Astrocyte (in vitro differentiated cells and primary cell): Measurements from ENCODE around the gene DNAH5.

Experiments used
- EZH2 ChIP-seq: IDR thresholded peaks from 2 replicates; pipeline ENCODE4 v1.6.1; 2012; ENCODE audit warnings: mild to moderate bottlenecking, low read length, inconsistent platforms; ENCODE audit not compliant: insufficient read depth
- TF ChIP-seq, protein P1 (sequence below): IDR thresholded peaks from 2 replicates; pipeline ENCODE4 v1.5.1; 2011; ENCODE audit warnings: low read depth, mild to moderate bottlenecking, inconsistent platforms, low read length, moderate library complexity; ENCODE audit not compliant: insufficient read depth

DNA sequence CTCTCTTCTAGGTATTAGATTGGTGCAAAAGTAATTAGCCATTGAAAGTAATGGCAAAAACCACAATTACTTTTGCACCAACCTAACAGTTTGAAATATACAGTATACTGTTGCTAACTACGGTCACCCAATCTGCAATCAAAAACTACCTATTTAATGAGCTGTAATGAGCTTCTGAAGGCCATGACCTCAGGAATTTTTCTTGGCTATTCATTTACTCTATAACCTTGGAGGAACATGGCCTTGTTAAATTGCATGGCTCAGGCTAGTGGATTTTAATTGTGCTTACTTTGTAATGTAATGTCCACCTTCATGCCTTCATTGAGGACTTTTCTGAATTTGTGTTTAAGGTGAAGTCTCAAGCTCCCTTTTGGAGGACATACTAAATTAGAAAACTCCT is 24.7 kb downstream of the DNAH5 start:
- TF ChIP-seq, protein P1, sequence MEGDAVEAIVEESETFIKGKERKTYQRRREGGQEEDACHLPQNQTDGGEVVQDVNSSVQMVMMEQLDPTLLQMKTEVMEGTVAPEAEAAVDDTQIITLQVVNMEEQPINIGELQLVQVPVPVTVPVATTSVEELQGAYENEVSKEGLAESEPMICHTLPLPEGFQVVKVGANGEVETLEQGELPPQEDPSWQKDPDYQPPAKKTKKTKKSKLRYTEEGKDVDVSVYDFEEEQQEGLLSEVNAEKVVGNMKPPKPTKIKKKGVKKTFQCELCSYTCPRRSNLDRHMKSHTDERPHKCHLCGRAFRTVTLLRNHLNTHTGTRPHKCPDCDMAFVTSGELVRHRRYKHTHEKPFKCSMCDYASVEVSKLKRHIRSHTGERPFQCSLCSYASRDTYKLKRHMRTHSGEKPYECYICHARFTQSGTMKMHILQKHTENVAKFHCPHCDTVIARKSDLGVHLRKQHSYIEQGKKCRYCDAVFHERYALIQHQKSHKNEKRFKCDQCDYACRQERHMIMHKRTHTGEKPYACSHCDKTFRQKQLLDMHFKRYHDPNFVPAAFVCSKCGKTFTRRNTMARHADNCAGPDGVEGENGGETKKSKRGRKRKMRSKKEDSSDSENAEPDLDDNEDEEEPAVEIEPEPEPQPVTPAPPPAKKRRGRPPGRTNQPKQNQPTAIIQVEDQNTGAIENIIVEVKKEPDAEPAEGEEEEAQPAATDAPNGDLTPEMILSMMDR: no peak
- no peak for TF ChIP-seq EZH2
